GM12873 (cell line): Measurements from ENCODE around the gene NDOR1.

Source experiments
- TF ChIP-seq, protein P1 (sequence below): IDR thresholded peaks from 2 replicates; pipeline ENCODE4 v1.5.1; 2012; ENCODE audit warnings: low read depth, mild to moderate bottlenecking, moderate library complexity, low read length, control low read depth; ENCODE audit not compliant: insufficient read depth; ENCODE audit errors: missing control alignments

NDOR1 gene

DNA sequence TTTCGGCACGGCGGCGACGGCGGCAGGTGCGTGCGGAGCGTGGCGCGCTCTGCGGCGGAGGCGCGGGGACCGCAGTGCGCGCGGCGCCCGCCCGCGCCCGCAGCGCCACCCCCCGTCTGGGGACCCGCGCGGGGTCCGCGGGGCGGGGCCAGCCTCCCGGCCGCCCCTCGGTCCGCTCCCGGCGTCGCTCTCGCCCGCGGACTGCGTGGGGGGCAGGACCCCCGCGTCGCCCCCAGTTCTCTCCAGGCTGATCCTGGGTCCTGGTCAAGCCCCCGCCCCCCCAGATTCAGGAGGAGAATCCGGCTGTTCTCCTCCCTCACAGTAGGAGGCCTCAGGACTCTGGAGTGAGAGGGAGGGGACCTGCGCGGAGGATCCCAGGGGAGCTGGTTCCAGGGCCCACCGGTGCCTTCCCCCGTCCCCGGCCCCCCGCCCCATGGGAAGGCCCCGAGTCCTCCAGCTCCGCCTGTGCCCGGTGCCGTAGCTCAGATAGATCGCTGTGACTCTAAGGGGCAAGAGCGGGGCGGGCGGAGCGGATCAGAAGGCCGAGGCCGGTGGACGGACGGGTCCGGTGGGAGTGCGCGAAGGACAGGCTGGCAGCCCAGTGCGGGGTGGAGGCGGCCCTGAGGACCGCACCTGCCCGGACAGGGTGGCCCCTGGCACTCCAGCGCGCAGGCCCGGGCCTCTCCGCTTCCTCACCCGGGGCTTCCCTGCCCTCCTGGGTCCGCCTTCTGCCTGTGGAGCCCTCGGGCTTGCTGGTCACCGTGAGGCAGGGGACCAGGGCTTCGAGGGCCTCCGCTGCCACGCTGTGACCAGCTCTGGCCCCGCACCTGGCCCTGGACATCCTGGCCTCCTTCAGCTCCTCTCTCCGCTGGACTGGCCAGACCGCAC, 16.9 kb downstream of the NDOR1 start, which contains the start of gene RNF208:
TSS of gene RNF208 (minus strand) at position 51 of the 888 bp plus-strand sequence. CDS start 1,028 bp downstream, outside the sequence.
- TF ChIP-seq, protein P1, sequence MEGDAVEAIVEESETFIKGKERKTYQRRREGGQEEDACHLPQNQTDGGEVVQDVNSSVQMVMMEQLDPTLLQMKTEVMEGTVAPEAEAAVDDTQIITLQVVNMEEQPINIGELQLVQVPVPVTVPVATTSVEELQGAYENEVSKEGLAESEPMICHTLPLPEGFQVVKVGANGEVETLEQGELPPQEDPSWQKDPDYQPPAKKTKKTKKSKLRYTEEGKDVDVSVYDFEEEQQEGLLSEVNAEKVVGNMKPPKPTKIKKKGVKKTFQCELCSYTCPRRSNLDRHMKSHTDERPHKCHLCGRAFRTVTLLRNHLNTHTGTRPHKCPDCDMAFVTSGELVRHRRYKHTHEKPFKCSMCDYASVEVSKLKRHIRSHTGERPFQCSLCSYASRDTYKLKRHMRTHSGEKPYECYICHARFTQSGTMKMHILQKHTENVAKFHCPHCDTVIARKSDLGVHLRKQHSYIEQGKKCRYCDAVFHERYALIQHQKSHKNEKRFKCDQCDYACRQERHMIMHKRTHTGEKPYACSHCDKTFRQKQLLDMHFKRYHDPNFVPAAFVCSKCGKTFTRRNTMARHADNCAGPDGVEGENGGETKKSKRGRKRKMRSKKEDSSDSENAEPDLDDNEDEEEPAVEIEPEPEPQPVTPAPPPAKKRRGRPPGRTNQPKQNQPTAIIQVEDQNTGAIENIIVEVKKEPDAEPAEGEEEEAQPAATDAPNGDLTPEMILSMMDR: no peak

DNA sequence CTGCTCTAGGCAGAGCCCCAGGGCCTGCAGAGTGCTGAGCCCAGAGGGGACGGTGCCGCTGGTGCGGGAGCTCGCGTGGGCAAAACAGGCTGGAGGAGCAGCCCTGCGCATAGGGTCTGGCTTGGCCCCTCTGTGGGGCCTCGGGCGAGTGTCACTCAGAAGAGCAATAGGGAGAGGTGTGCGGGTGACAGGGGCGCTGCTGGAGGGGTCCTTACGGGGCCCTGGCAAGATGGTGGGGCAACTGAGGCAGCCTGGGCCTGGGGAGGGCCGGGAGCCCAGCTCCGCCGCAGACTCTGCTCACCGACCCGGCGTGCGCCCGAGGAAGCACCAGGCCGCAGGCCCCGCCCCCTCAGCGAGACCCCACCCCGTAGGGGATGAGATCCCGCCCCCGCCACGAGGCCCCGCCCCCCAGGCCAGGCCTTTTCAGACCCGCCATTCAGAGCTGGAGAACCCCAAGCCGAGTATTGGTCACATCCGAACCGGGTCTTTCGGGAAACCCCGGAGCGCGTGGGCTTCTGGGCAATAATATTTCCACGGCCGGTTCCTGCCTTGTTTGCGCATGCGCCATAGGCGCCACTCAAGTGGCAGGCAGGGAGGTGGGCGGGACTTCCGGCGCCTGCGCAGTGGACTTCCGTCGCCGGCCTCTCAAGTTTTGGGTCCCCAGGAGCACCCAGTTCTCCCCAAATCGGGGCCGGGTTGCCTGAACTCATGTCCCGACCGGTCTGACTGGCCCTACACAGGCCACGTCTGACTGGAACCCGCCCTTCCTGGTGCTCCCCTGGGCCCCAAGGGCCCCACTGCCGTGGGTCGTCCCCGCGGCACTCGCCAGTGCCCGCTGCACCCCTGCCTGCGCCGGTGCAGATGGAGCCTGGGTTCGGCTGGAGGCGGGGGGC, 17.8 kb downstream of the NDOR1 start:
- TF ChIP-seq, protein P1: no peak

DNA sequence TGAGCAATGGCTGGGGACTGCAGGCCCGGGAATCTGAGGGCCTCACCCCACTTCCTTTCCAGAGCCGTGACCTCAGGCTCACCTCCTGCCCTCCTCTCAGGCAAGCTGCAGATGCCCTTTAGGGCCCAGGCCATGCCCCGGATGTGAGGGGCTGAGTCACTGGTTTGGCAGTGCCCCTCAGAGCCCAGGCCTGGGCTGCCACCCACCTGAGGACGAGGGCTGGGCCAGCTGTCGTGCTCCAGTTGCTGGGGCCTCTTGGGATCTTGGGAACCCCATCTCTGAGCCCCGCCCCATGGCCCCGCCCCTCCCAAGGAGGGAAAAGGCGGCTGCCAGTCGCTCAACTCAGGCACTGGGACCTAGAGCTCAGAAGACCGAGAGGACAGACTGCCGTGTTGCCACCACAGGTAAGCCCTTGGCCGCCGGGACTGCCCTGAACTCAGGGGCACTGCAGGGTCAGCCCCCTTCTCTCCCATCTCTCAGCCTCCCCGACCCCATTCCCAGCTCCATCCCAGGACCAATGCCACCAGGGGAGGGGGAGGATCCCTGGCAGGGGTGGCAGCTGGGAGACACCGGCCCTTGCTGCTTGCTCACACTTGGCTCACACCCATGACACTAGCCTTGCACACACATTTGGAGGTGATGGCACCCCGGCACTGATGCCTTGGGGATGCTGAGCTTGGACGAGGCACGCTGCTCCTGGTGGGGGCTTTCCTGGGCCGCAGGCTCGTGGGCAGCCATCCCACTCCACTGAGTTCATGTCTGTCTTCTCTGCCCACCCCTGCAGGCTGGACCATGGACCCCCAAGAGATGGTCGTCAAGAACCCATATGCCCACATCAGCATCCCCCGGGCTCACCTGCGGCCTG, 19.6 kb downstream of the NDOR1 start, which contains the start of gene CYSRT1:
TSS of gene CYSRT1 (plus strand) at position 345 of the 865 bp plus-strand sequence. CDS start at position 793, 448 bp downstream.
- TF ChIP-seq, protein P1: no peak

DNA sequence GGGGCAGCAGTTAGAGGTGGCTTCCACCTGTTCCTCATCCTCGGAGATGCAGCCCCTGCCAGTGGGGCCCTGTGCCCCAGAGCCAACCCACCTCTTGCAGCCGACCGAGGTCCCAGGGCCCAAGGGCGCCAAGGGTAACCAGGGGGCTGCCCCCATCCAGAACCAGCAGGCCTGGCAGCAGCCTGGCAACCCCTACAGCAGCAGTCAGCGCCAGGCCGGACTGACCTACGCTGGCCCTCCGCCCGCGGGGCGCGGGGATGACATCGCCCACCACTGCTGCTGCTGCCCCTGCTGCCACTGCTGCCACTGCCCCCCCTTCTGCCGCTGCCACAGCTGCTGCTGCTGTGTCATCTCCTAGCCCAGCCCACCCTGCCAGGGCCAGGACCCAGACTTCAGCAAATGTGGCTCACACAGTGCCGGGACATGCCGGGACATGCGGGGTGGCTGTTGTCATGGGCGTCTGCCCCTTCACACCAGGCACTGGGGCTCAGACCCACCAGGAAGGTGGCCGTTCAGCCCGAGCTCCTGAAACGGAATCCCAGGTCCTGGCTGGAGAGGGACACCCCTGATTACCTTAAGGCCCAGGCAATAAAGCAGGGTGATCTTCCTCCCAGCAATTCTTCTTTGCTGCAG, 20.3 kb downstream of the NDOR1 start:
- TF ChIP-seq, protein P1: no peak

DNA sequence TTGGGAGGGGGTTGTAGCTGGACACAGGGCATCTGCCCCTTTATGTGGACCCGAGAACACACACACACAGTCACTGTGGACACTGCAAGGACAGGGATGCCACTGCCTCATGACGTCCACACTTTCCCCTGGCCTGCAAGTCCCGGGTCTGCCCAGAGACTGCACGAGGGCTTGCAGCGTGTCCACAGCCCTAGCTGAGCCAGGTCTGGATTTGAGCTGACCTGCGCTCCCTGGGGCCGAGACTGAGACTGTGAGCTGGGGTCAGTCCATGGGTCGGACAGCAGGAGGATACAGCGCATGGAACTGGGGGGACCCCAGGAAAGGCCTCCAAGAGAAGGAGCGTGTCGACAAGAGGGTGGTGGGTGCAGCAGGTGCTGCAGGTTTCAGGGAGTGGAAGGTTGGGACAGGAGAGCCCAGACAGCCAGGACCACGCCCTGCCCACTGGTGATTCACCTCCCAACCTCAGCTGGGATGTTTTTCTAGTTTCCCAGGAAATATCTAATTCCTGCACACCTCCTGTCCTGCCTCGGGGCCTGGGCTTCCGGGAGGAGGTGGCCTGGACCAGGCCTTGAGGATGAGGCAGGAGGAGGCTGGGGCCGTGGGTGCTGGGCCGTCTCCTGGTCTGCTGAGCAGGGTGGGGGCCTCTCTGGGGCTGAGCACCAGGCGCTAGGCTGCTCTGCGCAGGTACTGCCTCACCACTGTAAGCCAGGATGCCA, 21.0 kb downstream of the NDOR1 start:
- TF ChIP-seq, protein P1: no peak
